GM23248 (cell line): ENCODE results near the gene ETV6. TPM values are rescaled to one million over a fixed set of nuclear protein-coding genes. Genes with fewer than 3 reads are reported as not detected.

Source experiments
- DNase-seq: peaks from one replicate; pipeline ENCODE4 v3.0.0-alpha.2; 2015
- H2AFZ ChIP-seq: fragments of 200-600 bp; sonication (generic); 2 replicates; pipeline ENCODE4 v1.6.1; 2016; ENCODE audit warnings: antibody characterized with exemption
- H3F3A ChIP-seq: fragments of 200-600 bp; sonication (generic); 2 replicates; pipeline ENCODE4 v1.6.1; 2016; ENCODE audit warnings: mild to moderate bottlenecking, antibody characterized with exemption, mixed run types; ENCODE audit not compliant: insufficient read depth
- H3K27ac ChIP-seq: fragments of 200-600 bp; sonication (generic); 2 replicates; pipeline ENCODE4 v1.5.1; 2016; ENCODE audit warnings: mild to moderate bottlenecking
- H3K27me3 ChIP-seq: fragments of 200-600 bp; sonication (generic); replicated peaks from 2 replicates; pipeline ENCODE4 v1.6.1; 2016; ENCODE audit warnings: mild to moderate bottlenecking; ENCODE audit not compliant: insufficient read depth
- H3K36me3 ChIP-seq: fragments of 200-600 bp; sonication (generic); 2 replicates; pipeline ENCODE4 v1.6.1; 2016; ENCODE audit warnings: low read depth, mild to moderate bottlenecking
- H3K4me1 ChIP-seq: fragments of 200-600 bp; sonication (generic); 2 replicates; pipeline ENCODE4 v1.6.1; 2016; ENCODE audit warnings: mild to moderate bottlenecking; ENCODE audit not compliant: insufficient read depth
- H3K4me2 ChIP-seq: fragments of 200-600 bp; sonication (generic); one replicate; pipeline ENCODE4 v1.6.1; 2016; ENCODE audit warnings: mild to moderate bottlenecking; ENCODE audit not compliant: unreplicated experiment
- H3K4me3 ChIP-seq: fragments of 200-600 bp; sonication (generic); 2 replicates; pipeline ENCODE4 v1.5.1; 2016; ENCODE audit warnings: mild to moderate bottlenecking
- H3K79me2 ChIP-seq: fragments of 200-600 bp; sonication (generic); 2 replicates; pipeline ENCODE4 v1.6.1; 2016; ENCODE audit warnings: mild to moderate bottlenecking; ENCODE audit not compliant: insufficient read depth
- H3K9ac ChIP-seq: fragments of 200-600 bp; sonication (generic); 2 replicates; pipeline ENCODE4 v1.6.1; 2016; ENCODE audit warnings: mild to moderate bottlenecking
- H3K9me2 ChIP-seq: fragments of 200-600 bp; sonication (generic); 2 replicates; pipeline ENCODE4 v1.6.1; 2016; ENCODE audit warnings: mixed run types, mild to moderate bottlenecking, moderate library complexity; ENCODE audit not compliant: insufficient read depth
- H3K9me3 ChIP-seq: fragments of 200-600 bp; sonication (generic); one replicate; pipeline ENCODE4 v1.6.1; 2017; ENCODE audit warnings: low read depth
- H4K20me1 ChIP-seq: fragments of 200-600 bp; sonication (generic); 2 replicates; pipeline ENCODE4 v1.6.0; 2016; ENCODE audit not compliant: insufficient read depth
- EZH2 ChIP-seq: fragments of 200-600 bp; sonication (generic); IDR thresholded peaks from 2 replicates; pipeline ENCODE4 v1.6.1; 2018; ENCODE audit warnings: antibody characterized with exemption, mild to moderate bottlenecking; ENCODE audit not compliant: insufficient read depth, poor library complexity, severe bottlenecking
- EZH2phosphoT487 ChIP-seq: fragments of 200-600 bp; sonication (generic); IDR thresholded peaks from 2 replicates; pipeline ENCODE4 v1.6.1; 2018; ENCODE audit warnings: antibody characterized with exemption, moderate library complexity, mild to moderate bottlenecking, low read depth; ENCODE audit not compliant: insufficient read depth
- WGBS, 2 experiments: methylation state at CpG; one replicate each; pipeline ENCODE4 v1.1.6; 2015 to 2017; ENCODE audit warnings: low lambda C conversion rate in 2 of 2, low coverage in 1 of 2; ENCODE audit errors: missing lambda C conversion rate in 2 of 2; 5-methylcytosine and 5-hydroxymethylcytosine counted together
- in situ Hi-C: fragments of 300-500 bp; cut with MboI; formaldehyde crosslinking; loops from 2 replicates; pipeline ENCODE4 v1.15.0; 2020
- polyA plus RNA-seq: library from polyadenylated mRNA; unstranded; fragments of >200 nt; fragmentation: Nextera tagmentation; extraction: Ambion mirVana; gene quantifications from 2 replicates; pipeline ENCODE4 v1.2.1, GENCODE V29; 2016
- total RNA-seq: library from RNA; depleted of rRNA; stranded (reverse); fragments of >200 nt; shearing (Covaris generic); gene quantifications from 2 replicates; pipeline ENCODE4 v1.2.3, GENCODE V29; 2014

Gene ETV6
- total and polyA plus RNA-seq, 2 experiments from 2014 or later, result 2.5 to 10.4 TPM

DNA sequence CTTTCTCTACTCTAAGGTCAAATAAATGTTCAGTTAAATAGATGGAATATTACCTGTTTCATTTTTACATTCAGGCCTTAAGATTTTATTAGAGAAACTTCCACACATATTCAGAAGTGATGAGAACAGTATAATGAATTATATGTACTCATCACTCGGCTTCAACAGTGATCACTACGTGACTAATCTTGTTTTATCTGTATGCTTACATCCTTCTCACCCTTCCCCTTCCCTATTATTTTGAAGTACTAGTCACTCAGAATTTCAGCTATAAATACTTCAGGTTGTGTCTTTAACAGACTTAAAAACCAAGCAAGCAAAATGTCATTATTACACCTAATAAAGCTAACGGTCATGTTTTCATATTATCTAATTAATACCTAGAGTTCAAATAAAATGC is 34.9 kb downstream of the ETV6 start:
- Histone ChIP-seq H4K20me1 (no peaks in the 10 kb centered on the region), H3K36me3 (no peaks in the 10 kb centered on the region), H2AFZ (no peak overlapping the region), H3F3A (0 out of 2 replicates have a peak, but pooled peaks cover 7% of the 10 kb centered on the region), H3K4me1 (peaks cover 30% of the 10 kb centered on the region), H3K4me2 (peak overlapping the region; percentile 41), H3K9me3 (no peaks in the 10 kb centered on the region), H3K4me3 (no peak overlapping the region), H3K27me3 (no peaks in the 10 kb centered on the region), H3K79me2 (peaks cover 95% of the 10 kb centered on the region), H3K9me2 (no peaks in the 10 kb centered on the region), H3K27ac (no peak overlapping the region), H3K9ac (no peak overlapping the region)
- peak; percentile 63 for DNase-seq
- in situ Hi-C loops, result no loop called here
- WGBS, 2 experiments, result 34 to 38% methylated on average over 3 of the region's 3 CpGs
- TF ChIP-seq EZH2, result no peak
- TF ChIP-seq EZH2phosphoT487, result no peak

DNA sequence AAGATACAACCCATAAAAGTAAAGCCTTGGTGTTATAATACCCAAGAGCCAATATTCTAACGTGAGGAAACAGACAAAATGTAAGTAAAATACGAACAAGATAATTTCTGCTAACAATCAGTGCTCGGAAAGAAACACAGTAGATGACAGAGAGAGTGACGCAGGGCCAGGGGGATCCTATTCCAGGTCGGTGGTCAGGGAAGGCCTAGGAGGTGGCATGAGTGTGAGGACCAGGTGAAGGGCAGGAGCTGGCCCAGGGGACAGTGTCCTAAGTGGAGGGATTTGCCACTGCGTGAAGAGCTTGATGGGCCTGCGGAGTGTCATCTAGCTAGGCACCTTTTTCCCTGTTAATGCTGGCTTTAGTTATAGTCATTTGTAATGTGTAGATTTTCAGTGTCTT is 35.3 kb downstream of the ETV6 start:
- in situ Hi-C loops, result no loop called here
- no peak overlapping the region for H3K9ac ChIP-seq
- no peaks in the 10 kb centered on the region for H3K27me3 ChIP-seq
- 89 to 91% methylated on average over 7 of the region's 7 CpGs for WGBS, 2 experiments
- peaks cover 30% of the 10 kb centered on the region for H3K4me1 ChIP-seq
- no peak for DNase-seq
- no peak overlapping the region for H2AFZ ChIP-seq
- TF ChIP-seq EZH2phosphoT487 (no peak), EZH2 (no peak)
- no peaks in the 10 kb centered on the region for H3K36me3 ChIP-seq
- no peak overlapping the region for H3K4me3 ChIP-seq
- no peaks in the 10 kb centered on the region for H3K9me3 ChIP-seq
- H3K27ac ChIP-seq, result no peak overlapping the region
- H3K4me2 ChIP-seq, result peak overlapping the region; percentile 41
- peaks cover 95% of the 10 kb centered on the region for H3K79me2 ChIP-seq
- 0 out of 2 replicates have a peak, but pooled peaks cover 7% of the 10 kb centered on the region for H3F3A ChIP-seq
- H3K9me2 ChIP-seq, result no peaks in the 10 kb centered on the region
- H4K20me1 ChIP-seq, result no peaks in the 10 kb centered on the region

DNA sequence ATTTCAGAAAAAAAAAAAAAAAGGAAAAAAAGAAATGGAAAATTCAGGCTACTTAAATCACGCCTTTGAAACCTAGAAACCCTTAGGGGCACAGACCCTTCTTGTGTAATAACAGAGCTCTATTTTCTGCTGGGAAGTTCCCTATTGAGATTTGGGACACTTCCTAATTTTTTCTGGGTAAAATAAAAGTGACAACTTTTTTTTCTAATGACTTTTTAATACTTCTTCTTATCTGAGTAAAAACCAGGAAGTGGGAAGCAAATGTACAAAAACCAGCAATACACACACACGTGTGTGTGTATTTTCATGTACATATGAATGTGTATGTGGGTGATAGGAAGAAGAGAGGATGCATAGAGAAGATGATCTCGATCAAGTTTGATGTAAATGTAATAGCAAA is 35.8 kb downstream of the ETV6 start:
- H4K20me1 ChIP-seq, result no peaks in the 10 kb centered on the region
- 79 to 87% methylated on average over 3 of the region's 3 CpGs for WGBS, 2 experiments
- no peak for DNase-seq
- no peaks in the 10 kb centered on the region for H3K27me3 ChIP-seq
- in situ Hi-C loops, result no loop called here
- peaks cover 95% of the 10 kb centered on the region for H3K79me2 ChIP-seq
- H3K36me3 ChIP-seq, result no peaks in the 10 kb centered on the region
- H3K27ac ChIP-seq, result no peak overlapping the region
- H3K9me2 ChIP-seq, result no peaks in the 10 kb centered on the region
- peaks cover 30% of the 10 kb centered on the region for H3K4me1 ChIP-seq
- no peaks in the 10 kb centered on the region for H3K9me3 ChIP-seq
- 0 out of 2 replicates have a peak, but pooled peaks cover 7% of the 10 kb centered on the region for H3F3A ChIP-seq
- TF ChIP-seq EZH2phosphoT487 (no peak), EZH2 (no peak)
- no peak overlapping the region for H3K9ac ChIP-seq
- no peak overlapping the region for H2AFZ ChIP-seq
- H3K4me3 ChIP-seq, result no peak overlapping the region
- H3K4me2 ChIP-seq, result no peak overlapping the region

DNA sequence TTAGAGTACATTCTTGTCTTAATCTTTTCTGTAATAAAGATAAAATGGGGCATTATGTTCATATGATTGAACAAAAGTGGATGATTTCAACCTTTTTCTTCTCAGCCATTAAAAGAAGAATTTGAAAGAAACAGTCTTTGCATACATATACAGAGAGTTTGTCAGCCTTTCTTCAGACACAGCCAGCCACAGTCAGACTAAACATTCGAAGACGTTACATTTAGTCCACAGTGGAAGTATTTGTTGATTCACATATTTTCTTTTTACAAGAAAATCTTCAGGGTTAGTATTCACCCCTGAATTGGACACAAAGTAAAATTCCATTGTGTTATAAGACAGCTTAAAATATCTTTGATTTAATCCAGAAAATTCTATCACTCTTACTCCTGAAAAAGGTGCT is 36.2 kb downstream of the ETV6 start:
- Histone ChIP-seq H3K27ac (no peak overlapping the region), H3K36me3 (no peaks in the 10 kb centered on the region), H3K79me2 (peaks cover 95% of the 10 kb centered on the region), H3F3A (0 out of 2 replicates have a peak, but pooled peaks cover 5% of the 10 kb centered on the region), H3K4me2 (no peak overlapping the region), H2AFZ (no peak overlapping the region), H3K4me3 (no peak overlapping the region), H3K9ac (no peak overlapping the region), H3K9me2 (no peaks in the 10 kb centered on the region), H4K20me1 (no peaks in the 10 kb centered on the region), H3K9me3 (no peaks in the 10 kb centered on the region), H3K27me3 (no peaks in the 10 kb centered on the region), H3K4me1 (peaks cover 30% of the 10 kb centered on the region)
- WGBS, 2 experiments, result 79 to 82% methylated on average over 2 of the region's 2 CpGs
- TF ChIP-seq EZH2phosphoT487, result no peak
- TF ChIP-seq EZH2, result no peak
- no peak for DNase-seq
- in situ Hi-C loops, result no loop called here

DNA sequence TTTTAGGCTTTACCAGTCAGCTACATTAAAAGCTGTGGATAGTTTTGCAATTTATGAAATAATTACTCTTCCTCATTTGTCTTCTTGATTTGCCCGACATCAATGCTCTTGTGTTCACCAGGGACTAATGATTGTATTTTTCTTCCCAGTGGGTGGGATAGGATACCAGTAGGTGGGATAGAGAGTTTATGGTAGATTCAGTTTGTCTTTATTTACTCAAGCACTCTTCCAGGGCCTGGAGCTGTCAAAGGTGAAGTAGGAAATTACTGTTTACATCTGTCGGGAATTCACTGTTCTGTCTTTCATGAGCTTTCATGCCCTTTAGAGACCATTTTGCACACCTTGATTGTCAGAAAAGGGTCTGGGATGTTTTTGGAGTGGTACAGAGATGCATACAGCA is 36.6 kb downstream of the ETV6 start:
- Histone ChIP-seq H3K9ac (no peak overlapping the region), H3K36me3 (no peaks in the 10 kb centered on the region), H3K9me3 (no peaks in the 10 kb centered on the region), H3K4me2 (no peak overlapping the region), H3K4me3 (no peak overlapping the region), H3K4me1 (peaks cover 26% of the 10 kb centered on the region), H2AFZ (no peak overlapping the region), H3K27ac (no peak overlapping the region), H3K79me2 (peaks cover 95% of the 10 kb centered on the region), H4K20me1 (no peaks in the 10 kb centered on the region), H3K9me2 (no peaks in the 10 kb centered on the region), H3F3A (0 out of 2 replicates have a peak, but pooled peaks cover 3% of the 10 kb centered on the region), H3K27me3 (no peaks in the 10 kb centered on the region)
- no peak for TF ChIP-seq EZH2
- no peak for TF ChIP-seq EZH2phosphoT487
- 95 to 100% methylated on average over 2 of the region's 2 CpGs for WGBS, 2 experiments
- no peak for DNase-seq
- in situ Hi-C loops, result no loop called here
